PC-3 (cell line): ENCODE results near the gene SEL1L.

Source experiments
- CTCF ChIP-seq: fragments of 300-600 bp; sonication (generic); conservative IDR thresholded peaks from 2 replicates; pipeline ENCODE4 v1.5.1; 2017; ENCODE audit warnings: antibody characterized with exemption, low read depth, mild to moderate bottlenecking, low read length
- EZH2 ChIP-seq: fragments of 300-600 bp; sonication (generic); IDR thresholded peaks from one replicate; pipeline ENCODE4 v1.6.1; 2017; ENCODE audit warnings: antibody characterized with exemption, mild to moderate bottlenecking, low read length; ENCODE audit not compliant: unreplicated experiment

DNA sequence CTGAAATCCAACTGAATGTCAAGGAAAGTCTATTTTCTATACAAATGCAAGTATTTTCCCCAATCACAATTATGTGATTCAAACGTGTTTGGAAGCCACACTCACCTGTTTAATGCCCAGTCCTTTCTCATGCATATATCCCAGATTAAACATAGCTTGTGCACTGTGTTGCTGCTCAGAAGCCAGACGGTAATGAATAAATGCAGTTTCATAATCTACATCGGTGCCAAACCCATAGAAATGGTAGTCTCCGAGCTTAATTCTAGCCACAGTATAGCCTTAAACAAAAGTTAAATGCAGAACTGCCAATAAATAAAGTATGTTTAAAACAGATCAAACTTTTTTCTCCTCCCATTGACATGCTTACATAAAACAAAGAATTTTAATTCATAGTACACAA is 49.5 kb downstream of the SEL1L start:
- no peak for TF ChIP-seq EZH2
- no peak for TF ChIP-seq CTCF
